HCT116 (cell line): ENCODE measurements around the gene ACADS. TPM values are rescaled to one million over a fixed set of nuclear protein-coding genes. Genes with fewer than 3 reads are reported as not detected.

Experiments used
- ATAC-seq: fragments of 200-7000 bp; cut with Tn5 transposase; 2 replicates; pipeline ENCODE4 v1.9.1; 2020; ENCODE audit warnings: mild to moderate bottlenecking, moderate library complexity
- BruUV-seq: library from RNA; stranded (reverse); fragments of 400-500 nt; replicated peaks from 2 replicates; lab custom pipeline; 2021; lab: Mats Ljungman, UMichigan
- CTCF ChIA-PET: fragments of 300-600 bp; sonication (Branson Sonifier 250); formaldehyde crosslinking; loops from one replicate; lab custom pipeline; 2021; ENCODE audit warnings: antibody characterized with exemption; lab: Charles Lee
- POLR2A ChIA-PET: fragments of 300-600, 350-600 bp; sonication (Branson Sonifier 250); formaldehyde crosslinking; loops from one replicate; lab custom pipeline; 2021; ENCODE audit warnings: antibody characterized with exemption; lab: Charles Lee
- RAD21 ChIA-PET, 2 experiments: fragments of 300-600 bp; sonication (Branson Sonifier 250); formaldehyde crosslinking; loops; one replicate each; lab custom pipeline; 2023; ENCODE audit warnings: low total read pairs in 2 of 2; ENCODE audit not compliant: uncharacterized antibody in 2 of 2, unreplicated experiment in 2 of 2, low non-redundant PET in 1 of 2; lab: Charles Lee
- DNase-seq: peaks from one replicate; pipeline ENCODE4 v3.0.0-alpha.2; 2010; ENCODE audit warnings: low read depth, low spot score
- H2AFZ ChIP-seq: fragments of 200-600 bp; shearing (Covaris generic), sonication (generic); 2 replicates; pipeline ENCODE4 v1.6.1; 2017; ENCODE audit warnings: low read depth, mixed run types, mixed read lengths, antibody characterized with exemption, low read length; ENCODE audit not compliant: poor library complexity, severe bottlenecking
- H3K27ac ChIP-seq: 2 replicates; pipeline ENCODE4 v1.5.1; 2012; ENCODE audit warnings: low read depth, low read length
- H3K27me3 ChIP-seq: fragments of 200-600 bp; sonication (generic); 2 replicates; pipeline ENCODE4 v1.6.1; 2016; ENCODE audit warnings: mixed run types, low read length, mixed read lengths; ENCODE audit not compliant: insufficient read depth
- H3K36me3 ChIP-seq, 2 experiments: fragments of 200-500 bp in 1 of 2; fragments of 200-600 bp in 1 of 2; sonication (Bioruptor generic) in 1 of 2; sonication (generic) in 1 of 2; 2 replicates each; pipeline versions ENCODE4 v1.5.1 to v1.6.1; 2014 to 2016; ENCODE audit warnings: low read length in 2 of 2, inconsistent platforms in 1 of 2, mixed read lengths in 1 of 2, mixed run types in 1 of 2; ENCODE audit not compliant: insufficient read depth in 2 of 2, control insufficient read depth in 1 of 2
- H3K4me1 ChIP-seq, 2 experiments: fragments of 200-600 bp in 1 of 2; sonication (generic) in 1 of 2; 2 replicates each; pipeline versions ENCODE4 v1.5.1 to v1.6.1; 2012 to 2017; ENCODE audit warnings: low read length in 2 of 2, inconsistent platforms in 1 of 2, mild to moderate bottlenecking in 1 of 2, mixed read lengths in 1 of 2, mixed run types in 1 of 2, moderate library complexity in 1 of 2; ENCODE audit not compliant: insufficient read depth in 2 of 2, control insufficient read depth in 1 of 2
- H3K4me2 ChIP-seq: fragments of 200-600 bp; sonication (generic); 2 replicates; pipeline ENCODE4 v1.6.1; 2017; ENCODE audit warnings: mixed run types, low read length, mixed read lengths
- H3K4me3 ChIP-seq, 2 experiments: fragments of 200-600 bp in 1 of 2; sonication (generic) in 1 of 2; replicated peaks in 1 of 2; 2 replicates each; pipeline ENCODE4 v1.5.1; 2011 to 2016; ENCODE audit warnings: low read length in 2 of 2, control low read depth in 1 of 2, low read depth in 1 of 2, mild to moderate bottlenecking in 1 of 2, mixed read lengths in 1 of 2, mixed run types in 1 of 2
- H3K79me2 ChIP-seq: fragments of 200-600 bp; sonication (generic); 2 replicates; pipeline ENCODE4 v1.6.1; 2017; ENCODE audit warnings: mild to moderate bottlenecking, mixed run types, low read length, moderate library complexity, mixed read lengths; ENCODE audit not compliant: insufficient read depth
- H3K9ac ChIP-seq: fragments of 200-600 bp; sonication (generic); 2 replicates; pipeline ENCODE4 v1.6.1; 2016; ENCODE audit warnings: low read length, mixed read lengths
- H3K9me2 ChIP-seq: fragments of 200-600 bp; sonication (generic), shearing (Covaris generic); 2 replicates; pipeline ENCODE4 v1.6.1; 2017; ENCODE audit warnings: mixed run types, mild to moderate bottlenecking, moderate library complexity; ENCODE audit not compliant: insufficient read depth
- H3K9me3 ChIP-seq, 2 experiments: fragments of 200-500 bp in 1 of 2; fragments of 200-600 bp in 1 of 2; sonication (Bioruptor generic) in 1 of 2; sonication (generic) in 1 of 2; 2 replicates each; pipeline ENCODE4 v1.6.1; 2014 to 2017; ENCODE audit warnings: low read length in 2 of 2, mixed read lengths in 2 of 2, inconsistent platforms in 1 of 2, low read depth in 1 of 2, mild to moderate bottlenecking in 1 of 2, mixed run types in 1 of 2, moderate library complexity in 1 of 2; ENCODE audit not compliant: control insufficient read depth in 1 of 2, insufficient read depth in 1 of 2
- H4K20me1 ChIP-seq: fragments of 200-600 bp; sonication (generic), shearing (Covaris generic); 2 replicates; pipeline ENCODE4 v1.6.1; 2017; ENCODE audit warnings: mixed run types, mild to moderate bottlenecking, moderate library complexity; ENCODE audit not compliant: insufficient read depth
- ATF3 ChIP-seq: IDR thresholded peaks from 2 replicates; pipeline ENCODE4 v1.6.1; 2012
- CBX3 ChIP-seq: IDR thresholded peaks from 2 replicates; pipeline ENCODE4 v1.6.1; 2012; ENCODE audit warnings: low read depth
- CEBPB ChIP-seq: IDR thresholded peaks from 2 replicates; pipeline ENCODE4 v1.6.1; 2012; ENCODE audit warnings: low read depth
- CTCF ChIP-seq, 3 experiments: fragments of 200-600 bp in 1 of 3; sonication (generic) in 1 of 3; IDR thresholded peaks in 2 of 3; conservative IDR thresholded peaks in 1 of 3; 2 replicates each; pipeline ENCODE4 v1.5.1; 2012 to 2017; ENCODE audit warnings: low read depth in 2 of 3, low read length in 2 of 3, antibody characterized with exemption in 1 of 3, borderline replicate concordance in 1 of 3, control low read depth in 1 of 3, mild to moderate bottlenecking in 1 of 3, mixed read lengths in 1 of 3, mixed run types in 1 of 3, moderate library complexity in 1 of 3; ENCODE audit not compliant: insufficient read depth in 1 of 3
- EGR1 ChIP-seq: IDR thresholded peaks from 2 replicates; pipeline ENCODE4 v1.6.1; 2012; ENCODE audit warnings: low read depth
- ELF1 ChIP-seq: IDR thresholded peaks from 2 replicates; pipeline ENCODE4 v1.6.1; 2012; ENCODE audit warnings: low read depth, borderline replicate concordance
- EZH2 ChIP-seq: fragments of 200-600 bp; sonication (generic); IDR thresholded peaks from 2 replicates; pipeline ENCODE4 v1.6.1; 2017; ENCODE audit warnings: antibody characterized with exemption, mixed run types
- FOSL1 ChIP-seq: IDR thresholded peaks from 2 replicates; pipeline ENCODE4 v1.6.1; 2012; ENCODE audit warnings: low read depth
- JUND ChIP-seq: IDR thresholded peaks from 2 replicates; pipeline ENCODE4 v1.6.1; 2012
- MAX ChIP-seq: IDR thresholded peaks from 2 replicates; pipeline ENCODE4 v1.6.1; 2012
- POLR2A ChIP-seq: IDR thresholded peaks from 2 replicates; pipeline ENCODE4 v1.7.0; 2011; ENCODE audit warnings: borderline replicate concordance; ENCODE audit not compliant: insufficient read depth, insufficient read length; ENCODE audit errors: extremely low read depth
- POLR2AphosphoS5 ChIP-seq: IDR thresholded peaks from 2 replicates; pipeline ENCODE4 v1.6.1; 2011; ENCODE audit warnings: mild to moderate bottlenecking, low read depth, low read length, moderate library complexity
- REST ChIP-seq: IDR thresholded peaks from 2 replicates; pipeline ENCODE4 v1.6.1; 2012; ENCODE audit warnings: low read depth
- SIN3A ChIP-seq: IDR thresholded peaks from 2 replicates; pipeline ENCODE4 v1.6.1; 2012; ENCODE audit warnings: low read depth
- SP1 ChIP-seq: IDR thresholded peaks from 2 replicates; pipeline ENCODE4 v1.6.1; 2012; ENCODE audit warnings: low read depth
- SRF ChIP-seq: IDR thresholded peaks from 2 replicates; pipeline ENCODE4 v1.6.1; 2012; ENCODE audit warnings: low read depth
- TCF7L2 ChIP-seq: IDR thresholded peaks from 2 replicates; pipeline ENCODE4 v1.7.0; 2011; ENCODE audit warnings: borderline replicate concordance, inconsistent platforms; ENCODE audit not compliant: insufficient read depth, insufficient read length; ENCODE audit errors: extremely low read depth
- YY1 ChIP-seq: IDR thresholded peaks from 2 replicates; pipeline ENCODE4 v1.6.1; 2011; ENCODE audit warnings: low read length, low read depth, moderate library complexity, mild to moderate bottlenecking; ENCODE audit not compliant: insufficient replicate concordance; ENCODE audit errors: extremely low read depth
- ZBTB33 ChIP-seq: IDR thresholded peaks from 2 replicates; pipeline ENCODE4 v1.6.1; 2011; ENCODE audit warnings: mild to moderate bottlenecking, low read length, moderate library complexity; ENCODE audit not compliant: insufficient replicate concordance; ENCODE audit errors: extremely low read depth
- ZFX ChIP-seq: fragments of 450-650 bp; IDR thresholded peaks from 2 replicates; pipeline ENCODE4 v1.6.1; 2017
- intact Hi-C: fragments of 100-400 bp; cut with micrococcal nuclease; formaldehyde crosslinking; loops from 2 replicates; pipeline ENCODE4 v1.10.0; 2022
- total RNA-seq: library from RNA; stranded (reverse); gene quantifications from one replicate; pipeline ENCODE4 v1.2.1, GENCODE V29; 2021; ENCODE audit not compliant: unreplicated experiment

Gene ACADS
- total RNA-seq, 1 experiment from 2014 or later = 21.4 TPM

GRCh38 chr12:120725151-120725658 is 421 bp upstream of the ACADS start:
- DNase-seq = no peak
- H3K36me3 ChIP-seq = peaks cover 20 to 24% of the 10 kb centered on the region in 2 experiments; a peak in 3 of 4 replicates
- intact Hi-C loops = loop anchor here (5.0 kb wide), 1 partner anchor 247 kb away; no protein-coding TSS in a partner anchor
- peaks cover 3 to 22% of the 10 kb centered on the region in 2 experiments; a peak in 2 of 4 replicates for H3K4me1 ChIP-seq
- ChIA-PET CTCF (interaction anchor here (0.6 kb wide), 1 partner anchor 215 kb away, joined by 3 read pairs; no protein-coding TSS in a partner anchor), POLR2A (interaction anchor here (1.2 kb wide), 1 partner anchor 15 kb away, joined by 3 read pairs; the partner anchor contains the start of gene UNC119B), RAD21 (no interaction called here)
- H3K79me2 ChIP-seq = no peaks in the 10 kb centered on the region
- H3K4me2 ChIP-seq = peak overlapping the region; percentile 96
- no peak for TF ChIP-seq ATF3
- no peak for TF ChIP-seq SIN3A
- no peak for TF ChIP-seq FOSL1
- no peak for TF ChIP-seq ELF1
- TF ChIP-seq JUND = no peak
- no peak for TF ChIP-seq POLR2A
- no peak for TF ChIP-seq ZFX
- TF ChIP-seq YY1 = no peak
- TF ChIP-seq SRF = no peak
- no peak for TF ChIP-seq POLR2AphosphoS5
- TF ChIP-seq SP1 = no peak
- TF ChIP-seq ZBTB33 = no peak
- no peak for TF ChIP-seq CTCF (IDR thresholded peaks at IDR 0.05 in 2 of 3, conservative IDR thresholded peaks at IDR 0.05 in 1 of 3; ENCODE audit: borderline replicate concordance in 1 of 3, insufficient read depth in 1 of 3, low read depth in 2 of 3, low read length in 2 of 3)
- TF ChIP-seq CEBPB = no peak
- TF ChIP-seq CBX3 = no peak
- TF ChIP-seq EZH2 = no peak
- no peak for TF ChIP-seq TCF7L2
- TF ChIP-seq REST = no peak
- no peak for TF ChIP-seq MAX
- TF ChIP-seq EGR1 = no peak
- H3K27ac ChIP-seq = peak overlapping the region; percentile 73; the same call in 1 of the 2 replicates
- H3K9me3 ChIP-seq = no peaks in the 10 kb centered on the region
- H3K27me3 ChIP-seq = no peaks in the 10 kb centered on the region
- no TSS peak for BruUV-seq
- H4K20me1 ChIP-seq = no peaks in the 10 kb centered on the region
- ATAC-seq = peak; percentile 8
- H3K9ac ChIP-seq = peak overlapping the region; percentile 81
- H2AFZ ChIP-seq = peak overlapping the region; percentile 32
- peak overlapping the region; percentile 81 to 83 for H3K4me3 ChIP-seq
- no peaks in the 10 kb centered on the region for H3K9me2 ChIP-seq
